OCI-LY7 (cell line): Measurements from ENCODE around the gene OPN1SW.

Experiments
- EZH2phosphoT487 ChIP-seq: fragments of 200-600 bp; sonication (generic); IDR thresholded peaks from 2 replicates; pipeline ENCODE4 v1.6.1; 2018; ENCODE audit warnings: low read depth, borderline replicate concordance, mild to moderate bottlenecking, mixed run types, antibody characterized with exemption, low read length, moderate library complexity, mixed read lengths
- TF ChIP-seq, protein P1 (sequence below): fragments of 200-600 bp; sonication (generic); conservative IDR thresholded peaks from 2 replicates; pipeline ENCODE4 v1.5.1; 2014; ENCODE audit warnings: mild to moderate bottlenecking, antibody characterized with exemption, low read length, moderate library complexity, mixed read lengths

DNA sequence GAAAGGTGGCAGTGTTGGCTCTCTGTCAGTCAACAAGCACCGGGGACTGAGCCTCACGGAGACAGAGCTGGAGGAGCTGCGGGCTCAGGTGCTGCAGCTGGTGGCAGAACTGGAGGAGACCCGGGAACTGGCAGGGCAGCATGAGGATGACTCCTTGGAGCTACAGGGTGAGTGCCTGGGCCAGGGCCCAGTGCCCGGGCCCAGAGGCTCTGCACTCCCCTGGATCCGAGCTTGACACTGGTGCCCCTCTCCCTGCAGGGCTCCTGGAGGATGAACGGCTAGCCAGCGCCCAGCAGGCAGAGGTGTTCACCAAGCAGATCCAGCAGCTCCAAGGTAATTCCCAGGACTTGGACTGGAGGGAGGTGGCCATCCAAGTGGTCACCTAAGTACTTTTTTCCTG, 18.8 kb upstream of the OPN1SW start:
- TF ChIP-seq, protein P1, sequence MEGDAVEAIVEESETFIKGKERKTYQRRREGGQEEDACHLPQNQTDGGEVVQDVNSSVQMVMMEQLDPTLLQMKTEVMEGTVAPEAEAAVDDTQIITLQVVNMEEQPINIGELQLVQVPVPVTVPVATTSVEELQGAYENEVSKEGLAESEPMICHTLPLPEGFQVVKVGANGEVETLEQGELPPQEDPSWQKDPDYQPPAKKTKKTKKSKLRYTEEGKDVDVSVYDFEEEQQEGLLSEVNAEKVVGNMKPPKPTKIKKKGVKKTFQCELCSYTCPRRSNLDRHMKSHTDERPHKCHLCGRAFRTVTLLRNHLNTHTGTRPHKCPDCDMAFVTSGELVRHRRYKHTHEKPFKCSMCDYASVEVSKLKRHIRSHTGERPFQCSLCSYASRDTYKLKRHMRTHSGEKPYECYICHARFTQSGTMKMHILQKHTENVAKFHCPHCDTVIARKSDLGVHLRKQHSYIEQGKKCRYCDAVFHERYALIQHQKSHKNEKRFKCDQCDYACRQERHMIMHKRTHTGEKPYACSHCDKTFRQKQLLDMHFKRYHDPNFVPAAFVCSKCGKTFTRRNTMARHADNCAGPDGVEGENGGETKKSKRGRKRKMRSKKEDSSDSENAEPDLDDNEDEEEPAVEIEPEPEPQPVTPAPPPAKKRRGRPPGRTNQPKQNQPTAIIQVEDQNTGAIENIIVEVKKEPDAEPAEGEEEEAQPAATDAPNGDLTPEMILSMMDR, result no peak; the same call in 1 of the 2 replicates
- no peak for TF ChIP-seq EZH2phosphoT487
